ENCODE results near the gene PSD. TPM values are rescaled to one million over a fixed set of nuclear protein-coding genes. Genes with fewer than 3 reads are reported as not detected.
A peak's percentile ranks its signal among the peaks of the same experiment; 100 is the strongest.

Gene PSD
- polyA plus RNA-seq, 10 donors = 3.8 to 11.6 (median 5.9) TPM

DNA sequence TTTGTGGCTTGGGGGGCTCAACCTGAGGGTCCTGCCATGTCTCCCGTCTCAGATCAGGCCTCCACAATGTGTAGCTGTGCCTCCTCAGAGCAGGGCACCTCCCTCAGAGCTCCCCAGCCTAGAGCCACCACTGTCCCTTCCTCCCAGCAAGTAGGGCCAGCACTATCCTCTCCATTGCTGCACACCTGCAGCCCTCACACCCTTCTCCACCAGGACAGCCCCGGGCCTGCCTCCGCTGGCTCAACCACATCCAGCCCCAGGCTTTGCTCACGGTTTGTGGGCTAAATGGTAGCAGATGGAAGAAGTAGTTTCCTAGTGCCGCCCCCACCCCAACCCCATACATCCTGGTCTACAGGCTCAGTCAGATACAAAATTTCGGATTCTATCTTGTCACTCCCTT is 13.0 kb downstream of the PSD start:
- DNase-seq = no peak

DNA sequence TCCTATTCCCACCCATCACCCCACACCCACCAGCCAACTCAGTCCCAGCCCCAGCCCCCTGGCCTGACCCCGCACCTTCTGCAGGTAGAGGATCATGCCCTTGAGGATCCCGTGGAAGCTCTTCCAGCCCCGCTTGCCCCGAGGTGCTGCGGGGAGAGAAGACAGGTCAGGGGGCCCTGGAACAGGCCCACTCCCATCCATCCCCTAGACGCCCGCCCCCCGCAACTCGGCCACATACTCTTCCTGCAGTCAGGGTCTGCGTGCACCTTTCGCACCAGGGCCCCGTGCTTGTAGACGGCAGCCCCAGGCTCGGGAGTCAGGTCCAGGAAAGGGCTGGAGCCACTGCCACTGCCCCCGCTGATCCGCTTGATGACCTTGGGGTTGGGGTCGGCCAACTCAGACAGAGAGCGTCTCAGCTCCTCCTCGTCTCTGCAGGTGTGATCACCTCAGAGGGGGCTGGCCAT is 13.4 kb downstream of the PSD start:
- no peak for DNase-seq

DNA sequence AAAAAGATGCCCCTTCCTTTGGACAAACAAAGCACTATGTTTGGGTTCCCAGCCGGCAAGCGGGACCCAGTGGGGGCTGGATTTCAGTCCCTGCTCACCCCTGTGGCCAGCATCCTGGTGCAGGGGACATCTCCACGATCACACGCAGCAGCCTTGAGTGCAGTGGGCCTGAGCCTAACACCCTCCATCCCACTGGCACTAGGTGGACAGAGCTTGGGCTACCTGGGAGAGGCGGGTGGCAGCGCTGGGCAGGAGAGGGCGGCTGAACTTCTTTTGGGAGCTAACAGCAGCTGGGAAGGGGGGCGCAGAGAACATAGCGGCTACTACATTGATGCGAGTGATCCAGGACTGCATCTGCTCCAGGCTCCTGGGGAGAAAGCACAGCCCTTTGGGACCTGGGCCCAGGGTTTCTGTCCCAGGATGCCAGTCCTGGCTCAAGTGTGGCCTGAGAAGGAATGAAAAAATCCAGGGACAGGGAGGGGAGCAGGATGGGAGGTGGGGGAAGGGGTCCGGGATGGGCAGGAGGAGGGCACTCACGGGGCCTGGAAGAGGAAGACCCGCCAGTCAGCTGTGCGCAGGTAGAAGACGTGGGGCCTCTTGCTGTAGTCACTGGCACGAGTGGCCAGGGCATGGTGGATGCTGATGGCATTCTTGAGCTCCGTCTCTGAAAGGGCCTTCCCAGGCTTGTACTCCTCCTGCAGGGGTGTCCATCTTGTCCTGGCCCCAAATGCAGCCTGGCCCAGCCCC is 14.1 kb downstream of the PSD start:
- no peak for DNase-seq

GRCh38 chr10:102403115-102403514 is 15.5 kb downstream of the PSD start:
- no peak for DNase-seq

DNA sequence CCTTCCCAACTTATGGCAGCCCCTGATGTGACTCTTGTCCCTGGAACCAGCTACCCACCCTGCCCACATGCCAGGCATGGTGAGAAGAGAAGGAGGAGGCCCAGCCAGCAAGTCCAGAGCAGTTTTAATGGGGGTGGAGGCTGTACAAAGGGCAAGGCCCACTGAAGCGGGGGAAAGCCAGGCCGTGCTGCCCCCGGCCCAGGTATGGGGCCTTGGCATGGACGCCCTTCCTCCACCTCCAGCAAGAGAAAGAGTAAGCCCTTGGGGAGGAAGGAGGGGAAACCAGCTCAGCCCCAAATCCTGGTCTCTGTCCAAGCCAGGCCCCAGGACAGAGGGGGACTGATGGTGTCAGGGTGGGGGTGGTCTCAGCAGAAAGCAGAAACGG is 16.1 kb downstream of the PSD start:
- DNase-seq = no peak

DNA sequence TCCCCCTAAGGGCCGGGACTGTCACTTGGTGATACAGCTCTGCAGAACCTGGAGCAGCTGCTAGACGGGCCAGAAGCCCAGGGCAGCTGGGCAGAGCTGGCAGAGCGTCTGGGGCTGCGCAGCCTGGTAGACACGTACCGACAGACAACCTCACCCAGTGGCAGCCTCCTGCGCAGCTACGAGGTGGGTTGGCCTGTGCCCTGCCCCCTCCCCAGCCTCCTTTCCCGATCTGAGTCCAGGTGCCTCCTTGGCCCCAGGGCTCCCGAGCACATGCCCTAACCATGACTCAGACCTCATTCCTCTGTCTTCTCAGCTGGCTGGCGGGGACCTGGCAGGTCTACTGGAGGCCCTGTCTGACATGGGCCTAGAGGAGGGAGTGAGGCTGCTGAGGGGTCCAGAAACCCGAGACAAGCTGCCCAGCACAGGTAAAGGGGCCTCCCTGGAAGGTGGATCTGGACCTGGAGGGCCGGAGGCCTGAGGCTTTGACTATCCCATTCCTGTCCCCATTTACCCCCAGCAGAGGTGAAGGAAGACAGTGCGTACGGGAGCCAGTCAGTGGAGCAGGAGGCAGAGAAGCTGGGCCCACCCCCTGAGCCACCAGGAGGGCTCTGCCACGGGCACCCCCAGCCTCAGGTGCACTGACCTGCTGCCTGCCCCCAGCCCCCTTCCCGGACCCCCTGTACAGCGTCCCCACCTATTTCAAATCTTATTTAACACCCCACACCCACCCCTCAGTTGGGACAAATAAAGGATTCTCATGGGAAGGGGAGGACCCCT is 16.7 kb downstream of the PSD start:
- DNase-seq = no peak

- DNase-seq = no peak
Observed at GRCh38 chr10:102401342-102401654, 17.3 kb downstream of the PSD start.

DNA sequence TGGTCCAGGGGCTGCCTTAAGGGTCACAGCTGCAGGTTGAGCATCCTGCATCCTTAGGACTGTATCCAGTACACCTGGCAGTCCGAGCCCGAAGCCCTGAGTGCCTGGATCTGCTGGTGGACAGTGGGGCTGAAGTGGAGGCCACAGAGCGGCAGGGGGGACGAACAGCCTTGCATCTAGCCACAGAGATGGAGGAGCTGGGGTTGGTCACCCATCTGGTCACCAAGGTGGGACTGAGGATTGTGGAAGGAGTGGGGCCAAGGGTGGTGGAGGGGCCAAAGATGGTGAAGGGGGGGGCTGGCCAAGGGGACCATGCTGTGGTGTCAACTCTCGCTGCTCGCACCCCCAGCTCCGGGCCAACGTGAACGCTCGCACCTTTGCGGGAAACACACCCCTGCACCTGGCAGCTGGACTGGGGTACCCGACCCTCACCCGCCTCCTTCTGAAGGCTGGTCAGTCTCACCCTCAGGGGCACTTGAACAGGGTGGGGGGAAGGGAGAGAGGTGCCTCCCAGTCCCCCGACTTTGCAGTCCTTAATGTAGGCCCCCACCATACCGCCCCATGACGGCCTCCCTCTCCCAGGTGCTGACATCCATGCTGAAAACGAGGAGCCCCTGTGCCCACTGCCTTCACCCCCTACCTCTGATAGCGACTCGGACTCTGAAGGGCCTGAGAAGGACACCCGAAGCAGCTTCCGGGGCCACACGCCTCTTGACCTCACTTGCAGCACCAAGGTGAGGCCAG is 17.8 kb downstream of the PSD start:
- DNase-seq = no peak

DNA sequence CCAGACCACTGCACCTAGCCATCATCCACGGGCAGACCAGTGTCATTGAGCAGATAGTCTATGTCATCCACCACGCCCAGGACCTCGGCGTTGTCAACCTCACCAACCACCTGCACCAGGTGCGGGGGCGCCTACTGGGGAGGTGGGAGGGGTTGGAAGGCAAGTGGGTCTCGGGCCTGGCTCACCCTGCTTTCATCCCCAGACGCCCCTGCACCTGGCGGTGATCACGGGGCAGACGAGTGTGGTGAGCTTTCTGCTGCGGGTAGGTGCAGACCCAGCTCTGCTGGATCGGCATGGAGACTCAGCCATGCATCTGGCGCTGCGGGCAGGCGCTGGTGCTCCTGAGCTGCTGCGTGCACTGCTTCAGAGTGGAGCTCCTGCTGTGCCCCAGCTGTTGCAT is 18.5 kb downstream of the PSD start:
- DNase-seq = no peak

GRCh38 chr10:102399217-102400021 is 19.2 kb downstream of the PSD start:
- peak; percentile 87 to 97 (median 94) for DNase-seq

GRCh38 chr10:102398172-102399020 is 20.2 kb downstream of the PSD start:
- DNase-seq = no peak

- no peak for DNase-seq
Observed at GRCh38 chr10:102397222-102398171, 21.1 kb downstream of the PSD start.

DNA sequence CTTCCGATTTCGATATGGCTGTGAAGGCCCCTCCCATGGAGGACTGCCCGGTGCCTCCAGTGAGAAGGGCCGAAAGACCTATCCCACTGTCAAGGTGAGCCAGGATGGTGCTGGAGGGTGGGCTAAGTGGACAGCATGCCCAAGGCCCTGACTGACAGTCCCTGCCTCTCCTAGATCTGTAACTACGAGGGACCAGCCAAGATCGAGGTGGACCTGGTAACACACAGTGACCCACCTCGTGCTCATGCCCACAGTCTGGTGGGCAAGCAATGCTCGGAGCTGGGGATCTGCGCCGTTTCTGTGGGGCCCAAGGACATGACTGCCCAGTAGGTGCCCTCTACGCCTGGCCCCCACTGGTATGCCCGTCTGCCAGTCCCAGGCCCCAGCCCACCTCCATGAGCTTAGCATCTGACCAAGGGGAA is 21.8 kb downstream of the PSD start:
- no peak for DNase-seq

- no peak for DNase-seq
Observed at GRCh38 chr10:102396317-102396650, 22.3 kb downstream of the PSD start.

DNA sequence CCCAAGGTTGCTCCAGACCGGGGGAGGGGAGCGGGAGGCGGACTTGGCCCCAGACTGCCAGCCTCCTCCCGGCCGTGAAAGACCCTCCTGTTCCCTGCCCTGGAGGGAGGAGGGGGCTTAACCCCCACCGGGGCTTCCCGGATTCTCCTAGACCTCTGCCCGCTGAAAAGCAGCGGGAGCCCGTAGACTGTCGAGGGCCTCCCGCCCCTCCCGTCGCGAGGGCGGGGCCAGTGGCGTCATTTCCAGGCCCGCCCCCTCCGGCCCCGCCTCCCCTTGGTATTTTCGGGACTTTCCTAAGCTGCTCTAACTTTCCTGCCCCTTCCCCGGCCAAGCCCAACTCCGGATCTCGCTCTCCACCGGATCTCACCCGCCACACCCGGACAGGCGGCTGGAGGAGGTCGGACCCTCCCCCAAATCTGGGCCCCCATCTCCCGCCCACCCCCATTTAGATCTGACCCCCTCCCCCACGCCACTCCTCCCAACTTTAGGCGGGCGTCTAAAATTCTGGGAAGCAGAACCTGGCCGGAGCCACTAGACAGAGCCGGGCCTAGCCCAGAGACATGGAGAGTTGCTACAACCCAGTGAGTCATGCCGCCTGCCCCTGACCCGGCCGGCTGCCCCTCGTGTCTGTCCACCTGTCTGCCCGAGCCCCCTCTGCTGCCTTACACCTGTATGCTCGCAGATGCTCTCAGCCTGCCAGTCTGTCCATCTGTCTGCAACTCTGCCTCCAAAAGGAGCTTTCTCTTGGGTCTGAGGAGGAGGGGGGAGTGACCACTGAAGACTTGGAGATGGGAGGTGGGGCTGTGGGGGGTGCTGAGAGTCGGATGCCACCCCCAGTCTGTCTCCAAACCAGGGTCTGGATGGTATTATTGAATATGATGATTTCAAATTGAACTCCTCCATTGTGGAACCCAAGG is 22.9 kb downstream of the PSD start, which contains the start of gene NFKB2:
TSS of gene NFKB2 (plus strand) at position 306 of the 917 bp plus-strand sequence. CDS start at position 561, 255 bp downstream.
- DNase-seq = peak; percentile 89 to 97 (median 95)

- peak in 1 of 3 donors; percentile 29 for DNase-seq
Observed at GRCh38 chr10:102394801-102395399, 23.7 kb downstream of the PSD start.

- DNase-seq = peak; percentile 88 to 97 (median 93)
Observed at GRCh38 chr10:102394079-102394800, 24.3 kb downstream of the PSD start.
